GM18873 (cell line): ENCODE results near the gene A3GALT2.
"Not testable (repeated sequence)": the region's sequence is repeated elsewhere in the genome, so short reads cannot be mapped to it uniquely, and the experiment has no call there.

ENCODE experiments used
- ATAC-seq: cut with Tn5 transposase; IDR thresholded peaks from one replicate; pipeline ENCODE4 v1.9.1; 2021; ENCODE audit warnings: mild to moderate bottlenecking, moderate library complexity, moderate number of reproducible peaks; ENCODE audit not compliant: unreplicated experiment, low FRiP score

The A3GALT2 gene

GRCh38 chr1:33296082-33296458, 24.8 kb downstream of the A3GALT2 start:
- ATAC-seq: no peak

GRCh38 chr1:33295450-33296081, 25.3 kb downstream of the A3GALT2 start:
- no peak for ATAC-seq

- no peak for ATAC-seq
These were observed 25.9 kb downstream of the A3GALT2 start for GRCh38 chr1:33295023-33295422.

GRCh38 chr1:33294071-33295010, 26.6 kb downstream of the A3GALT2 start:
- ATAC-seq: no peak

- no peak for ATAC-seq
These were observed 28.1 kb downstream of the A3GALT2 start for GRCh38 chr1:33292726-33293340.

- ATAC-seq: not testable (repeated sequence)
These were observed 30.3 kb downstream of the A3GALT2 start for GRCh38 chr1:33290615-33291014.

- no peak for ATAC-seq
These were observed 31.1 kb downstream of the A3GALT2 start for GRCh38 chr1:33289858-33290154.

GRCh38 chr1:33288976-33289857, 31.7 kb downstream of the A3GALT2 start:
- ATAC-seq: no peak

GRCh38 chr1:33287317-33287716, 33.6 kb downstream of the A3GALT2 start:
- ATAC-seq: no peak

GRCh38 chr1:33286451-33287185, 34.3 kb downstream of the A3GALT2 start:
- ATAC-seq: no peak

GRCh38 chr1:33284049-33284448, 36.8 kb downstream of the A3GALT2 start:
- no peak for ATAC-seq

- ATAC-seq: no peak
These were observed 38.1 kb downstream of the A3GALT2 start for GRCh38 chr1:33282791-33283190.

GRCh38 chr1:33281554-33282303, 39.2 kb downstream of the A3GALT2 start:
- ATAC-seq: no peak

- ATAC-seq: no peak
These were observed 40.7 kb downstream of the A3GALT2 start for GRCh38 chr1:33280091-33280661.

GRCh38 chr1:33277488-33278084, 43.3 kb downstream of the A3GALT2 start:
- no peak for ATAC-seq

GRCh38 chr1:33276573-33277298, 44.2 kb downstream of the A3GALT2 start:
- no peak for ATAC-seq

GRCh38 chr1:33275706-33276572, 45.0 kb downstream of the A3GALT2 start:
- ATAC-seq: no peak
